G401 (cell line): Measurements from ENCODE around the gene HIBCH. TPM values are rescaled to one million over a fixed set of nuclear protein-coding genes. Genes with fewer than 3 reads are reported as not detected.
"Not testable (repeated sequence)": the region's sequence is repeated elsewhere in the genome, so short reads cannot be mapped to it uniquely, and the experiment has no call there.

Source experiments
- DNase-seq: peaks from one replicate; pipeline ENCODE4 v3.0.0-alpha.2; 2015; ENCODE audit warnings: low spot score
- in situ Hi-C: cut with HindIII; loops from 2 replicates; pipeline ENCODE4 v1.10.0; 2016; ENCODE audit warnings: low sequenced_read_pairs, mixed read lengths
- total RNA-seq: library from RNA; depleted of rRNA; stranded (reverse); fragments of >200 nt; shearing (Covaris generic); gene quantifications from 2 replicates; pipeline ENCODE4 v1.2.3, GENCODE V29; 2014; rRNA removed

HIBCH gene
- 8.4 and 16.2 TPM in 2 replicates for total RNA-seq

- DNase-seq: peak; percentile 99
- in situ Hi-C loops: no loop called here
Observed at GRCh38 chr2:190319555-190320498, at the start of gene HIBCH. TSS of gene HIBCH (minus strand) at chr2:190319826. CDS start at chr2:190319750, 76 bp downstream.

DNA sequence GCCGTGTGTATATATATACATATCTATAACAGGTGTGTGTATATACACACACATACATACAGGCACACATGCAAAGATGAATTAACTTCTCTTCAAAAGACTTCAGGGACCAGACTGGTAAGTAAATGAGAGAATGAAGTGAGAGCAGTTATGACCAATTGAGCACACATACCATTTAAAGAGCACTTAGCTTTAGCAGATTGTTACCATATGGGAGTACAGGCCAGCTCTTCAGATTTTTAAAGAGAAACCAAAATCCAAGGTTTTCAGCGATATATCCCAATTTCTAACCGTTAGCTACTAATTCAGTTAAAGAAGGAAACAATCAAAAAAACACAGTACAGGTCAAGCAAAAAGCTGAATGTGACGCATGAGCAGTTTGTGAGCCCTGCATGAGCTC, 47.5 kb upstream of the HIBCH start:
- no peak for DNase-seq
- in situ Hi-C loops: no loop called here

GRCh38 chr2:190366248-190366753, 46.7 kb upstream of the HIBCH start:
- DNase-seq: no peak
- in situ Hi-C loops: no loop called here

GRCh38 chr2:190365499-190366204, 46.0 kb upstream of the HIBCH start:
- in situ Hi-C loops: no loop called here
- DNase-seq: no peak

DNA sequence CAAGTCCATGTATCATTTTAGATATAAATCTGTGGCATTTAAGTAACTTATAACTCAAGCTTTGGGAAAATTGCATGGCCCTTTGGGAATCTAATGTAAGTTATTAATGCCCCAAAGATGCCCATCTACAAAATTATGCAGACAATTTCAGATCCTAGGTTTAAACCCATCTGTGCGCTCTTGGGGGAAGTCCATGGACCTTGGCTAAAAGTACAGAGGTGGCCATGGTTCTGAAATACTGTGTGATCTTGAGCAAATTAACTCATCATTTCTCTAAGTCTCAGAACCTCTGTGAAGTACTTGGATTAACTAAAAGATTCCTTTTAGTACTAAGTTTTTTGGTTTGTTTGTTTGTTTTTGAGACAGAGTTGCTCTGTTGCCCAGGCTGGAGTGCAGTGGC, 43.3 kb upstream of the HIBCH start:
- DNase-seq: no peak
- in situ Hi-C loops: no loop called here

DNA sequence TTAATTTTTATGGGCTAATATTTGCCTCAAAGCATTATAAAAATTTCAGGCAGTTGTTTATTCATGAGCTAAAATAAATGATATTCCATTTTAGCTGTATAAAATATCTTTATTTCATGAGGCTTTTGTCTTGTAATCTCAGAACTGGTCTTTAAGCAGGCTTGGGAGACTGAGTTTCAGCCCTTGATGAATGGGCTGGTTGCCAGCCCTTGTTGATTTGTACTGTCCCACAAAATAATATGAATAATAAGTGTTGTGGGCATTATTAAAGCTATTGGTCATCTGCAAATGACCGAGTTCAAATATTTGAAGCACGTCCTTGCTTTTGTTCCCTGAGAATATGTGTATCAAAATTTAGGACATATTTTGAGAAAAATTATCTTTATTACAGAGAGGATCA, 41.9 kb upstream of the HIBCH start:
- no peak for DNase-seq
- in situ Hi-C loops: no loop called here

- no peak for DNase-seq
- in situ Hi-C loops: no loop called here
Observed at GRCh38 chr2:190360965-190361364, 41.3 kb upstream of the HIBCH start.

DNA sequence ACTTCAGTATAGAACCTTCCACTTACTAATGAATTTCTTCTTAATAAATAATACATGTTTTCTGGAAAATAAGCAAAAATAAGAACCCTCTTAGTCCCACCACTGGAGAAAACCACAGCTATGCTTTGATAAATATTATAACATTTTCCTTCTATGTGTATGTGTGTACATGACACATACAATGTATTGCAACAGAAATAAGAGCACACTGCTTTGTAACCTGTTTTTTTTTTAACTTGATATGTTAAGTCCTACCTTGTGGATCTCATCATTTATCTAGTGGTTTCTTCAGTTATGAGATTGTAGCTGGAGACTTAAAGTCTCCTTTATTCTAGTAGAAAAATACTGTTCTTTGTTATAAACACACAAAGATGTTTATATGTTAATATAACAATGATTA, 40.9 kb upstream of the HIBCH start:
- in situ Hi-C loops: no loop called here
- DNase-seq: no peak

DNA sequence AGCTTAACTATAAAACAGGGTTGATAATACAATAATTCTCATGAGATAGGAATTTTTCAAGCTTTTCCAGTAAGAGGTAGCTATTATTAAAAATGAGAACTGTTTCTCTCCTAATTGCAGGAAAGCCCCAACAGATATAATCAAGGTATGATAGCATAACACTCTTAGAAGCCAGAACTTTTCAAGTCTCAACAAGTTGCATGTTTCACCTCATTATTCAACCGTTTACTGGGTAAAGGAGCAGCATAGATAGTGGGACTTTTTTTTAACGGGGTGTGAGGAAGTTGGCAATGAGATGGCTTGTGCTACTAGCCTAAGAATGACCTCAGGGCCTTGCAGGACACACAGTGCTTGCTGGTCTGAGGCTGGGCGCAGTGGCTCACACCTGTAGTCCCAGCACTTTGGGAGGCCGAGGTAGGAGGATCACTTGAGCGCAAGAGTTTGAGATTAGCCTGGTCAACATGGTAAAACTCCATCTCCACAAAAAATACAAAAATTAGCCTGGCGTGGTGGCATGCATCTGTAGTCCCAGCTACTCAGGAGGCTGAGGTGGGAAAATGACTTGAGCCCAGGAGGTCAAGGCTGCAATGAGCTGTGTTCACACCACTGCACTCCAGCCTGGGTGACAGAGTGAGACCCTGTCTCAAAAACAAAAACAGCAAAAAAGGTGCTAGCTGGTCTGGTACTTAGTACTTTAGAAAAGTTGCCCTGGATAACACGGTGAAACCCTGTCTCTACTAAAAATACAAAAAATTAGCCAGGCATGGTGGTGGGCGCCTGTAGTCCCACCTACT, 39.2 kb upstream of the HIBCH start:
- DNase-seq, in situ Hi-C loops: not testable (repeated sequence)

DNA sequence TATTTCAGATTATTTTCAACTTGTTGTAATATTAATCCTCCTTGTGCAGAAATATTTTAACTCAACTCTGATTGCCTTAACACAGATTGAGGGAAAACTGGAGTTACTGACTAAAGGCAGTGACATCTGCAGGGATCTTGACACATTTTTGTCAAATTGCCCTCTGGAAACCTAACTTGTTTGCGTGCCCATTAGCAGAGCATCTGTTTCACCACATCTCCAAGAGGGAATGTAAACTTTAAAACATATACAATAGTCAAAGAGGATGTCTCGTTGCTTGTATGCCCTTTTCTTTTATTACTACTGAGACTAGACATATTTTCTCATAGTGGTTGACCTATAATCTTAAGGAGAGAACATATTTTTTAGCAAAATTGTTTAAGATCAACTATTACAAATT, 38.0 kb upstream of the HIBCH start:
- DNase-seq: no peak
- in situ Hi-C loops: no loop called here

GRCh38 chr2:190355968-190356644, 36.5 kb upstream of the HIBCH start:
- in situ Hi-C loops: no loop called here
- DNase-seq: no peak

DNA sequence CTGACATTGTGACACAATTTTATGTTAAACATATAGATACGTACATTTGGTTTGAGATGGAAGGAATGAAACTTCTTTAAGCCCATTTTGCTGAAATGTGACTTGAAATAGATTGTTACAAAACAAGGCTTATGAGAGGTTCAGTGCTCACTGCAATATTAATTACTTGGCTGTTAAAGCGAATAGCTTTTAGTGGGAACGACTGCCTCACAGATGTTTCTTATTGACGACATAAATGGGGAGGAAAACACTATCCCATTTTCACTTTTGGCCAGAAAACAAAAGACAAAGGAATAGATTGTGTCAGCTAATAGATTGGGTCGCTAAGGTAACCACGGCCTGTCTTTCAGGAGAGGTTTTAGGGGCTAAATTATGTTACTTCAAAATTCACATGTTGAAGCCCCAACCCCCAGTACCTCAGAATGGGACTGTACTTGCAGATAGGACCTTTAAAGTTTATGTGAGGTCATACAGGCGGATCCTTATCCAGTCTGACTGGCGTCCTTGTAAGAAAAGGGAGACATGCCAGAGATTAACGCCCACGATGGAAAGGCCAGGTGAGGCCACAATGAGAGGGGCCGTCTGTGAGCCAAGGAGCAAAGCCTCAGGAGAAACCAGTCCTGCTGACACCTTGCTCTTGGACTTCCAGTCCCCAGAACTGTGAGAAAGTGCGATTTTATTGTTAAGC, 34.5 kb upstream of the HIBCH start:
- no peak for DNase-seq
- in situ Hi-C loops: no loop called here

- no peak for DNase-seq
- in situ Hi-C loops: no loop called here
Observed at GRCh38 chr2:190353537-190353899, 33.9 kb upstream of the HIBCH start.

DNA sequence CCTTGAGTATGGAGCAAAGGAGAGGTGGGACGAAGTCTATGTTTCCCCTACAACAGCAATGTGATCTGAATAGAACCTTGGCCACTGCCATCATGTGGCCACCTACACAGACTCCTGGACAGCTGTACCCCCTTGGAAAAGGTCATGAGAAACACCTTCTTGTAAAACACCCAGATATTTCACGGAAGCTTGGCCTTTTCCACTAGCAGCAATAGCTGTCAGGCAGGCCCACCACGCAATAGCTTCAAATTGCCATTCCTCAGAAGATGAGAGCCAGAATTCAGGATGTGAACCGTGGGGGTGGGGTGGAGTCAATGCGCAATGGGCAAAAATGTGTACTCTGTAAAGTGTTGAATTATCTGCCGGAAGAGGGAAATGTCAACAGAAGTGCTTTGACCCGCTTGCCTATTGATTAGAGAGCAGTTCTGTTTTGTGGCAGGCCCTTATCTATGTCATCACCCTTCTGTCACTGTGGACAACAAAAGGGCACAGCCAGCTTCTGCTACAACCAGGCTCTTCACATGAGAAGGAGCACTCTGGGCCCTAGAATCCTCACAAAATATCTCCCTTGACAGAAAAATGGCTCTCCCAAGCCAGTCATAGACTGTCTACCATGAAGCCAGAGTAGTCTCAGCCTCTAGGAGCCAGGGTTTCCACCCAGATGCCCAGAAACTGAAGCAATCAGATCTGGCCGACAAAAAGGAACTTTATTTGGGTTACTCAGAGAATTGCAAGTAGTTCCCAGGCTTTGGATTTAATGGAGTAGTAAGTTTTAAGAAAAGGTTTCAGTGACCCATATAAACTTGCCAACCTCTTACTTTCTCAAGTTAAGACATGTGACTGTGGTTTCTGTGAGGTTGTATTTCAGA, 33.3 kb upstream of the HIBCH start:
- in situ Hi-C loops: no loop called here
- no peak for DNase-seq

GRCh38 chr2:190351955-190352354, 32.3 kb upstream of the HIBCH start:
- in situ Hi-C loops: no loop called here
- DNase-seq: no peak

DNA sequence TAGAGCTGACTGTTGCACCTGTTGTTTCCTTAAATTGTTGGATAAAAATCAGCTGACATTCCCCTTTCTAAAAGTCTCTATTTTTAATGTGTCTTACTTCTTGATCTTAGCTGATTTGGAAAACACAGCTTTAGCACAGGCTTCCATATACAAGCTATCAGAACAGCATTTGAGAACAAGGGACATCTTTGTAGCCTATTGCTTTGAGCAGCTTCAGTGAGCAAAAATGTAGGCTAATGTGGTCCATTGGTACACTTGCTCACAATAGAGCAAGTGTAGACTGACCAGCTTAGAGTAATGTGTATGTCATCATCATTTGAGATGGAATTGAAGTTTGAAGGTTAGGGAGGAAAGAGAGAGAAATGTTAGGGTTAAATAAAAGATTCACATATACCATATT, 30.7 kb upstream of the HIBCH start:
- in situ Hi-C loops: no loop called here

GRCh38 chr2:190344276-190344827, 24.7 kb upstream of the HIBCH start:
- in situ Hi-C loops: no loop called here
- peak; percentile 68 for DNase-seq

More for the DNA sequence above, 30.7 kb upstream of the HIBCH start:
- no peak for DNase-seq
